Measurements from ENCODE around the gene CSPG4. TPM values are rescaled to one million over a fixed set of nuclear protein-coding genes. Genes with fewer than 3 reads are reported as not detected.

CSPG4 gene
- total and polyA plus RNA-seq, 2 of the 8 experiments (the other 6 are each of a cell fraction or from before 2014, with no cell fraction given), result 1.4 to 3.0 TPM

DNA sequence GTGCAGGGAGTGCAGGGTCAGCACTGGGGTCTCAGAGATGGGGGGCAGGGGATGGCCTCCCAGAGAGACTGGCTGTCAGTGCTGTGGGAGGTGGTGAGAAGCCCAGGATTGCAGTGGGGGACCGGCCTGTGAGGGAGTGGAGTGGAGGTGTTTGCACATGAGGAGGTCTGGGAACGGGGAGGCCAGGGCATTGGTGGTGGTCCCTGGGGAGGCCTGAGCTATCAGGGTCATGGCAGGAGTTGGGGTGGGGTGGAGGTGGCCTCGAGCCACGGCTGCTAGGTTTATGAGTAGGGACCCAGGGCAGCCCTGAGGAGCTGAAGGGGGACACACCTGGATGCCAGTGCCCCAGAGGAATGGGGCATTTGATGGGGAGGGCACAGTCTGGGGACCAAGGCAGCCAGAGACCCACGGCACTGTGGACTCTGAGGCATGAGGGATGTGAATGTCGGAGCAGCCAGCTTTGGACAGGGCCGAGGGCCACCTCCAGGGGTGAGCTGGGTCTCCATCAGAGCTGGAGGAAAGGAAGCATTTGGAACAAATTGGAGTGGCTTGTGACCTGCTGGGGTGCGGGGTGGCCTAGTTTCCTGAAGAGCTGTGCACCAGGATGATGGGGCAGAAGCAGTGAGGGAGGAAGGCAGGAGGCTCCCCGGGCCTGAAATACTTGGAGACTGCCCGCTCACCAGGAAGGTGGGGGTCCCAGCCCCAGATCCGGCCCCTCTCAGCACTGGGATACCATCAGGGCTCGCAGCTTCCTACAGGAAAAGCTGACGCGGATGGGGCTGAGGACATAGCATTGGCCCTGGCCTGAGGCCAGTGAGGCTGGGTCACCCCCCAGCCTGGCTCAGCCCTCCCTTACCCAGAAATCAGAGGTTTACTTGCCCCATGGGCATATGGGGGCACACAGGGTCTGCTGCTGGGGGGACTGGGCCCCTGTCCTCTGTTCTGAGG lies 9.5 kb upstream of the CSPG4 start:
- Histone ChIP-seq H4K5ac (ENCODE audit: insufficient read length, low read depth, low read length) (no peak overlapping the region), H3K23ac (ENCODE audit: insufficient read length) (no peak overlapping the region), H3K18ac (ENCODE audit: extremely low read depth, low read length) (no peak overlapping the region), H2BK12ac (ENCODE audit: low read depth, low read length) (no peak overlapping the region), H3K9me3 (ENCODE audit: insufficient read depth in 2 of 2, low read depth in 1 of 2, low read length in 1 of 2) (no peaks in the 10 kb centered on the region), H3K4me1 (replicated peaks in 1 of 4; ENCODE audit: control insufficient read depth in 3 of 4, insufficient read depth in 4 of 4, low read length in 3 of 4) (no peaks in the 10 kb centered on the region; a peak in 1 of 7 replicates), H2BK120ac (replicated peaks; ENCODE audit: low read depth, low read length) (no peak overlapping the region), H4K20me1 (replicated peaks in 1 of 2; ENCODE audit: control insufficient read depth in 1 of 2, insufficient read depth in 2 of 2, low read length in 2 of 2) (no peaks in the 10 kb centered on the region), H3K56ac (replicated peaks; ENCODE audit: insufficient read length, low read depth, low read length) (no peak overlapping the region), H2AFZ (ENCODE audit: low read length) (no peak overlapping the region), H3K14ac (ENCODE audit: insufficient read length) (no peak overlapping the region), H3K4ac (replicated peaks; ENCODE audit: insufficient read length, low read depth, low read length) (no peak overlapping the region), H3K9ac (replicated peaks in 1 of 4; ENCODE audit: extremely low read depth in 1 of 4, low read depth in 3 of 4, low read length in 3 of 4) (no peak overlapping the region; a peak in 1 of 7 replicates), H2BK15ac (ENCODE audit: low read length) (no peak overlapping the region), H4K8ac (ENCODE audit: extremely low read depth, insufficient read depth, low read length) (no peak overlapping the region), H3K27me3 (replicated peaks in 1 of 4; ENCODE audit: control insufficient read depth in 3 of 4, extremely low read depth in 1 of 4, insufficient read depth in 3 of 4, low read length in 3 of 4) (peaks cover 0 to 5% (median 0%) of the 10 kb centered on the region in 4 experiments; a peak in 3 of 7 replicates), H2BK20ac (ENCODE audit: low read length) (0 out of 2 replicates have a peak overlapping the region, but pooled peaks have one; percentile 48), H3K36me3 (ENCODE audit: control insufficient read depth in 2 of 4, insufficient read depth in 4 of 4, low read length in 3 of 4) (no peaks in the 10 kb centered on the region), H3K4me3 (ENCODE audit: extremely low read depth in 1 of 4, insufficient read depth in 2 of 4, low read depth in 3 of 4, low read length in 4 of 4) (no peak overlapping the region), H2BK5ac (ENCODE audit: low read depth, low read length) (no peak overlapping the region), H3K4me2 (ENCODE audit: insufficient read depth in 1 of 2, low read depth in 2 of 2, low read length in 2 of 2) (no peak overlapping the region), H3K79me2 (ENCODE audit: control insufficient read depth in 1 of 2, insufficient read depth in 2 of 2, low read length in 2 of 2) (no peaks in the 10 kb centered on the region), H3K23me2 (ENCODE audit: low read depth, low read length) (no peaks in the 10 kb centered on the region), H3K27ac (ENCODE audit: low read depth, low read length) (no peak overlapping the region), H4K91ac (replicated peaks; ENCODE audit: insufficient read length, low read length) (no peak overlapping the region), H2AK5ac (ENCODE audit: low read depth, low read length) (no peak overlapping the region), H3K79me1 (ENCODE audit: low read depth, low read length) (no peaks in the 10 kb centered on the region; the same call in 1 of the 2 replicates)
- CTCF ChIA-PET (ENCODE audit: partially characterized antibody), result interaction anchor here (0.6 to 15.3 kb wide), 8 partner anchors 10 to 125 kb away, joined by 3 to 224 read pairs (median 6); no protein-coding TSS in a partner anchor
- DNase-seq (ENCODE audit: low read depth in 1 of 2, low spot score in 2 of 2) (no peak), FAIRE-seq (no peak)
- WGBS, 2 experiments (ENCODE audit: extremely low coverage in 1 of 2, insufficient coverage in 1 of 2, insufficient read length in 1 of 2, insufficient replicate concordance in 2 of 2, low coverage in 1 of 2, low lambda C conversion rate in 2 of 2, missing lambda C conversion rate in 1 of 2), result 87% methylated on average over 13 of the region's 14 CpGs; no CpG with 5 or more reads in 1 of the 2 experiments
- POLR2A ChIA-PET (ENCODE audit: partially characterized antibody), result no interaction called here
- no peak for TF ChIP-seq SIX5 (IDR thresholded peaks at IDR 0.05; ENCODE audit: low read depth, low read length)
- no peak for TF ChIP-seq NANOG (IDR thresholded peaks at IDR 0.05; ENCODE audit: insufficient read depth, low read depth, low read length, poor library complexity, severe bottlenecking)
- no peak for TF ChIP-seq HDAC6 (IDR thresholded peaks at IDR 0.05; ENCODE audit: low read depth, low read length)
- no peak for TF ChIP-seq POLR2A (IDR thresholded peaks at IDR 0.05; ENCODE audit: control extremely low read depth in 1 of 2, low read depth in 2 of 2, low read length in 2 of 2)
- no peak for TF ChIP-seq SRF (IDR thresholded peaks at IDR 0.05; ENCODE audit: low read depth, low read length)
- no peak for TF ChIP-seq SP1 (IDR thresholded peaks at IDR 0.05; ENCODE audit: low read depth, low read length)
- no peak for TF ChIP-seq BRCA1 (IDR thresholded peaks at IDR 0.05; ENCODE audit: low read depth, low read length)
- TF ChIP-seq EP300 (IDR thresholded peaks at IDR 0.05; ENCODE audit: borderline replicate concordance in 1 of 2, low read depth in 2 of 2, low read length in 2 of 2), result no peak
- TF ChIP-seq EZH2 (IDR thresholded peaks at IDR 0.05; ENCODE audit: low read depth, low read length, severe bottlenecking), result no peak
- TF ChIP-seq, protein P1, sequence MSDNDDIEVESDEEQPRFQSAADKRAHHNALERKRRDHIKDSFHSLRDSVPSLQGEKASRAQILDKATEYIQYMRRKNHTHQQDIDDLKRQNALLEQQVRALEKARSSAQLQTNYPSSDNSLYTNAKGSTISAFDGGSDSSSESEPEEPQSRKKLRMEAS (IDR thresholded peaks at IDR 0.05), result no peak
- TF ChIP-seq TBP (IDR thresholded peaks at IDR 0.05; ENCODE audit: low read depth, low read length), result no peak
- no peak for TF ChIP-seq YY1 (IDR thresholded peaks at IDR 0.05; ENCODE audit: low read depth, low read length)

Measured in H1 (cell line).